Measurements from ENCODE around the gene GATB.

Gene GATB

GRCh38 chr4:151760712-151761661, at the start of gene GATB:
GATB (minus strand) TSS chr4:151761007; CDS start chr4:151760982, 25 bp downstream.
- DNase-seq (ENCODE audit: low spot score) = peak; percentile 99

- no peak for DNase-seq (ENCODE audit: low spot score)
These were observed 49.7 kb upstream of the GATB start for GRCh38 chr4:151810476-151810875.

- no peak for DNase-seq (ENCODE audit: low spot score)
These were observed 48.9 kb upstream of the GATB start for GRCh38 chr4:151809716-151810115.

- no peak for DNase-seq (ENCODE audit: low spot score)
These were observed 47.7 kb upstream of the GATB start for GRCh38 chr4:151808542-151808941.

- DNase-seq (ENCODE audit: low spot score) = no peak
These were observed 47.3 kb upstream of the GATB start for GRCh38 chr4:151808120-151808529.

- no peak for DNase-seq (ENCODE audit: low spot score)
These were observed 46.4 kb upstream of the GATB start for GRCh38 chr4:151807220-151807619.

- DNase-seq (ENCODE audit: low spot score) = no peak
These were observed 45.7 kb upstream of the GATB start for GRCh38 chr4:151806511-151806927.

GRCh38 chr4:151804821-151805220, 44.0 kb upstream of the GATB start:
- no peak for DNase-seq (ENCODE audit: low spot score)

- no peak for DNase-seq (ENCODE audit: low spot score)
These were observed 43.4 kb upstream of the GATB start for GRCh38 chr4:151804086-151804630.

GRCh38 chr4:151803246-151803645, 42.4 kb upstream of the GATB start:
- DNase-seq (ENCODE audit: low spot score) = no peak

GRCh38 chr4:151801547-151802516, 41.0 kb upstream of the GATB start:
- peak; percentile 26 for DNase-seq (ENCODE audit: low spot score)

- no peak for DNase-seq (ENCODE audit: low spot score)
These were observed 38.7 kb upstream of the GATB start for GRCh38 chr4:151799417-151800012.

GRCh38 chr4:151798678-151799416, 38.0 kb upstream of the GATB start:
- DNase-seq (ENCODE audit: low spot score) = no peak

- DNase-seq (ENCODE audit: low spot score) = no peak
These were observed 37.0 kb upstream of the GATB start for GRCh38 chr4:151797853-151798252.

- DNase-seq (ENCODE audit: low spot score) = no peak
These were observed 36.3 kb upstream of the GATB start for GRCh38 chr4:151797131-151797530.

- DNase-seq (ENCODE audit: low spot score) = no peak
These were observed 35.3 kb upstream of the GATB start for GRCh38 chr4:151796106-151796505.

GRCh38 chr4:151792995-151793394, 32.2 kb upstream of the GATB start:
- no peak for DNase-seq (ENCODE audit: low spot score)

- DNase-seq (ENCODE audit: low spot score) = no peak
These were observed 31.7 kb upstream of the GATB start for GRCh38 chr4:151792530-151792929.

GRCh38 chr4:151788021-151788420, 27.2 kb upstream of the GATB start:
- DNase-seq (ENCODE audit: low spot score) = no peak

- no peak for DNase-seq (ENCODE audit: low spot score)
These were observed 25.3 kb upstream of the GATB start for GRCh38 chr4:151786158-151786495.

- DNase-seq (ENCODE audit: low spot score) = no peak
These were observed 24.8 kb upstream of the GATB start for GRCh38 chr4:151785484-151786157.

All from pons (tissue), 1 donor.